Kidney (tissue), 14 donors: ENCODE data around the gene AFF4. TPM values are rescaled to one million over a fixed set of nuclear protein-coding genes. Genes with fewer than 3 reads are reported as not detected.

Experiments
- DNase-seq, 5 donors: peaks; one replicate each; pipeline ENCODE4 v3.0.0-alpha.2; 2013 to 2020
- FAIRE-seq: peaks from 2 replicates; lab custom pipeline; 2012; peaks lifted over from hg19 to GRCh38; lab: Jason Lieb, UNC
- H3K27ac ChIP-seq, 2 donors: one replicate each; pipeline ENCODE4 v1.7.0; 2013; ENCODE audit warnings: low read depth in 2 of 2, low read length in 2 of 2, inconsistent platforms in 1 of 2
- H3K27me3 ChIP-seq: one replicate; pipeline ENCODE4 v1.7.1; 2013; ENCODE audit warnings: low read length, inconsistent platforms; ENCODE audit not compliant: control insufficient read depth, insufficient read depth
- H3K36me3 ChIP-seq, 3 donors: one replicate each; pipeline versions ENCODE4 v1.7.0 to v1.7.1; 2013; ENCODE audit warnings: low read length in 3 of 3, control low read depth in 1 of 3, inconsistent platforms in 1 of 3; ENCODE audit not compliant: insufficient read depth in 3 of 3, control insufficient read depth in 2 of 3
- H3K4me1 ChIP-seq, 3 donors: one replicate each; pipeline versions ENCODE4 v1.7.0 to v1.7.1; 2013; ENCODE audit warnings: low read length in 3 of 3, inconsistent platforms in 1 of 3, low read depth in 1 of 3; ENCODE audit not compliant: control insufficient read depth in 2 of 3, insufficient read depth in 2 of 3
- H3K4me3 ChIP-seq, 3 donors: one replicate each; pipeline versions ENCODE4 v1.7.0 to v1.8.1; 2013; ENCODE audit warnings: low read length in 3 of 3, control low read depth in 1 of 3, inconsistent platforms in 1 of 3
- H3K9ac ChIP-seq, 3 donors: one replicate each; pipeline versions ENCODE4 v1.7.0 to v1.7.1; 2013; ENCODE audit warnings: low read length in 3 of 3, control low read depth in 1 of 3, inconsistent platforms in 1 of 3
- H3K9me3 ChIP-seq, 3 donors: one replicate each; pipeline versions ENCODE4 v1.7.0 to v1.7.1; 2013; ENCODE audit warnings: low read length in 3 of 3, control low read depth in 1 of 3, inconsistent platforms in 1 of 3; ENCODE audit not compliant: control insufficient read depth in 2 of 3, insufficient read depth in 1 of 3
- intact Hi-C: fragments of 100-400 bp; cut with DNase I; formaldehyde crosslinking; loops from one replicate; pipeline ENCODE4 v1.11.1; 2022
- polyA plus RNA-seq: library from polyadenylated mRNA; stranded (reverse); fragments of 350-450 nt; fragmentation: Illumina TruSeq; extraction: RNeasy Lipid Tissue Mini Kit (QIAGEN cat#74804); gene quantifications from one replicate; pipeline ENCODE4 v1.2.3, GENCODE V29; 2014; ENCODE audit warnings: low read depth, low replicate concordance; ENCODE audit not compliant: insufficient read depth
- total RNA-seq: library from RNA; stranded (reverse); fragmentation: NEBNext Ultra II Directional; extraction: Animal tissue kit (Norgen Biotek cat#: 25700); gene quantifications from one replicate; pipeline ENCODE4 v1.2.1, GENCODE V29; 2021
- TF ChIP-seq, protein P1 (sequence below): IDR thresholded peaks from 3 replicates; pipeline ENCODE4 v1.5.1; 2012; ENCODE audit warnings: mild to moderate bottlenecking, moderate library complexity, borderline replicate concordance; ENCODE audit not compliant: insufficient read depth; ENCODE audit errors: extremely low read depth
- donor health status: control.
- donor health status: control.
- donor health status: control.
- donor health status: control.
- donor health status: control.
- donor health status: DM: yes; HTN: yes; CAD: no.
- donor health status: Normal renal cell carcinoma (clear cell type).

The AFF4 gene
- total and polyA plus RNA-seq, 2 donors from 2014 or later = 8.8 to 83.7 TPM

DNA sequence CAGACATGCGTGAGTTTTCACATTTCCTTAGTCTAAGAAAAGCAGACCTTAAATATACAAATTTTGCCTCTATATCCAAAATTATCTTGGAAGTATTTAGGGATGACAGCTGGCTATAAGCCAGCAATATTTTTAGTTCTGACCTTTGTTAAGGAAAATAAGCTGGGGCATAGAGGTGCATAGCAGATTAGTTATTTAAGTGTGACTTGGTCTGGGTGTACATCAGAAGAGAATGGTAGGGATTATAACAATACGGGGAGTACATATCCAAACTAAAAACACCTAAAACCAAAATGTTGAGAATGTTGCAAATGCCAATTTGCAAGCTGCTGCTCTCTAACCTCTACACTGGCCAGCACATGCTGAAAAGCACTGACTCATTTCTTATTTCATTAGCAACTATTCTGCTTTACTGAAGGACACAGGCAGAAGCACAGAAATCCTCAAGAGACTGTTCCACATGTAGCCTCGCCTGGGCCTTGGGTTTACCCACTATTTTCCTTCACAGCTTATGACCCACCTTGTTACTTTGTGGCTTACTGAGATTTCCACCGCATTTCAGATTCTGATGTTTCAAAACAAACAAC lies 67.6 kb downstream of the AFF4 start:
- Histone ChIP-seq H3K4me3 (no peak overlapping the region), H3K27ac (no peak overlapping the region), H3K4me1 (no peaks in the 10 kb centered on the region), H3K36me3 (peaks cover 8 to 56% (median 36%) of the 10 kb centered on the region in 3 donors), H3K9me3 (no peaks in the 10 kb centered on the region), H3K27me3 (no peaks in the 10 kb centered on the region), H3K9ac (no peak overlapping the region)
- TF ChIP-seq, protein P1, sequence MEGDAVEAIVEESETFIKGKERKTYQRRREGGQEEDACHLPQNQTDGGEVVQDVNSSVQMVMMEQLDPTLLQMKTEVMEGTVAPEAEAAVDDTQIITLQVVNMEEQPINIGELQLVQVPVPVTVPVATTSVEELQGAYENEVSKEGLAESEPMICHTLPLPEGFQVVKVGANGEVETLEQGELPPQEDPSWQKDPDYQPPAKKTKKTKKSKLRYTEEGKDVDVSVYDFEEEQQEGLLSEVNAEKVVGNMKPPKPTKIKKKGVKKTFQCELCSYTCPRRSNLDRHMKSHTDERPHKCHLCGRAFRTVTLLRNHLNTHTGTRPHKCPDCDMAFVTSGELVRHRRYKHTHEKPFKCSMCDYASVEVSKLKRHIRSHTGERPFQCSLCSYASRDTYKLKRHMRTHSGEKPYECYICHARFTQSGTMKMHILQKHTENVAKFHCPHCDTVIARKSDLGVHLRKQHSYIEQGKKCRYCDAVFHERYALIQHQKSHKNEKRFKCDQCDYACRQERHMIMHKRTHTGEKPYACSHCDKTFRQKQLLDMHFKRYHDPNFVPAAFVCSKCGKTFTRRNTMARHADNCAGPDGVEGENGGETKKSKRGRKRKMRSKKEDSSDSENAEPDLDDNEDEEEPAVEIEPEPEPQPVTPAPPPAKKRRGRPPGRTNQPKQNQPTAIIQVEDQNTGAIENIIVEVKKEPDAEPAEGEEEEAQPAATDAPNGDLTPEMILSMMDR = no peak
- FAIRE-seq (no peak), DNase-seq (no peak)
- intact Hi-C loops = no loop called here

- DNase-seq (no peak), FAIRE-seq (no peak)
- Histone ChIP-seq H3K4me3 (no peak overlapping the region), H3K27ac (no peak overlapping the region), H3K9ac (no peak overlapping the region), H3K4me1 (no peaks in the 10 kb centered on the region), H3K36me3 (peaks cover 22 to 64% (median 38%) of the 10 kb centered on the region in 3 donors), H3K27me3 (no peaks in the 10 kb centered on the region), H3K9me3 (no peaks in the 10 kb centered on the region)
- intact Hi-C loops = no loop called here
- TF ChIP-seq, protein P1 = no peak
Observed at GRCh38 chr5:132890817-132891216, 72.6 kb downstream of the AFF4 start.

GRCh38 chr5:132889501-132889900 lies 73.9 kb downstream of the AFF4 start:
- DNase-seq (no peak), FAIRE-seq (no peak)
- Histone ChIP-seq H3K4me3 (no peak overlapping the region), H3K27me3 (no peaks in the 10 kb centered on the region), H3K36me3 (peaks cover 22 to 52% (median 37%) of the 10 kb centered on the region in 3 donors), H3K27ac (no peak overlapping the region), H3K9me3 (no peaks in the 10 kb centered on the region), H3K4me1 (no peaks in the 10 kb centered on the region), H3K9ac (no peak overlapping the region)
- intact Hi-C loops = no loop called here
- TF ChIP-seq, protein P1 = no peak

- no peak overlapping the region for H3K4me3 ChIP-seq
- no peak overlapping the region for H3K27ac ChIP-seq
- TF ChIP-seq, protein P1 = no peak
- FAIRE-seq = no peak
- H3K9ac ChIP-seq = no peak overlapping the region
- H3K36me3 ChIP-seq = peaks cover 17 to 36% (median 33%) of the 10 kb centered on the region in 3 donors
- H3K4me1 ChIP-seq = no peaks in the 10 kb centered on the region
- no peaks in the 10 kb centered on the region for H3K9me3 ChIP-seq
- no peak for DNase-seq
- intact Hi-C loops = no loop called here
- no peaks in the 10 kb centered on the region for H3K27me3 ChIP-seq
Observed at GRCh38 chr5:132887283-132887682, 76.2 kb downstream of the AFF4 start.
